Occipital lobe (tissue), 2 donors: ENCODE measurements around the gene EDIL3. TPM values are rescaled to one million over a fixed set of nuclear protein-coding genes. Genes with fewer than 3 reads are reported as not detected.

ENCODE experiments used
- DNase-seq: peaks from one replicate; lab custom pipeline; 2025; lab: John Stamatoyannopoulos, UW
- total RNA-seq: library from RNA; depleted of rRNA; stranded (reverse); fragments of >200 nt; gene quantifications from one replicate; pipeline ENCODE4 v1.2.3, GENCODE V29; 2014

The EDIL3 gene
- total RNA-seq, 1 donor from 2014 or later, result 78.0 TPM

- DNase-seq, result no peak
These were observed 411.8 kb downstream of the EDIL3 start for GRCh38 chr5:83972909-83973308.

DNA sequence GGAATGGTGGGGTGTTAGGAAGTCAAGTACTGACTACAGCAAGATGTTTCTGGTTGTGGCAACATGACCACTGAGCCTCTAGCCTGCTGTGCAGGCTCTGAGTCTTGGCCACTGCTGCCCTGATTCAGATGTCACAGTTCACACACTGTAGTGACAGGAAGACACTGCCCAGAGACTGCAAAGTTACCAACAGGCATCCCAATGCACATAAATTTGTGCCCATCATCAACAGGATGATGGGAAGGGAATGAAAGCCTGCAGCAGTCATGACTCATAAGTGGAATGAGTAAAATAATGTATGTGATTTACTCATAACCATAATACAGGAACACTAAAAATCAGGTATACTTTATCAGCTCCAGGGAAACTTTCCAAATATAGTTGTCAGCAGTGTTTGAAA, 412.4 kb downstream of the EDIL3 start:
- DNase-seq, result no peak

DNA sequence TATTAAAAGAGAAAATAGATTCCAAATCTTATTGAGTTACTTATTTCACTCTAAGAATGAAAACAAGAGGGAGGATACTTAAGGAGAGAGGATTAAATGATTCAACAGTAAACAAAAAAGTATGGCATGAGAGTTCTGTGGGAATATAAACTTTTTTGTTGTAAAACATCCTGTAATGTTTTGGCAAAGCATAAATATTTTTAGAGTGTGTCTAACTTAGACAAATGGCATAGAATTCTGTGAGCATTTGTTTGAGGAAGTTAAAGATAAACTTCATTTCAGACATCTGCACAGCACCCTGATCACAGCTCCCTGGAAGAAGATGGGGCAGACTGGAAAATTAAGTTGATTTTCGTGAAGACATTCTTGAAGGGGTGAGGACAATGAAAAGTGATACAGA, 417.3 kb downstream of the EDIL3 start:
- DNase-seq, result no peak

GRCh38 chr5:83965441-83965840, 419.2 kb downstream of the EDIL3 start:
- no peak for DNase-seq

DNA sequence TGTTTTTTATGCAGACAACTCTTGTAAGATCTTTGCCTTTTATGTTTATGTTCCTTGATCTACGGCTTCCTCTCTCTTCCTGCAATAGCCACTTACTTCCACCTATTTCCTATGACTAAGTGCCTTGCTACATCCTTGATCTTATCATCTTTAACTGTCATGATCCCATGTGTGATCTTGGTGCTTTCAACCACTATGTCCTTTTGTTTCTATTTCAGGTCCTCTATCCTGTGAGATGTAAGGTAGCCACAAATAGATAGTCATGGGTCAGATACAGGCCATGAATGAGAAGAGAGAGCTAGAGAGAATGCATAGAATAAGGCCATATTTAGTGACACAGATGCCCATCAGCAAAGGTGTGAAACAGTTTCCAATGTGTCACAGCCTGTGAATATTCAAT, 420.4 kb downstream of the EDIL3 start:
- no peak for DNase-seq

- DNase-seq, result no peak
These were observed 427.5 kb downstream of the EDIL3 start for GRCh38 chr5:83957188-83957587.

GRCh38 chr5:83956386-83956785, 428.3 kb downstream of the EDIL3 start:
- DNase-seq, result no peak

- no peak for DNase-seq
These were observed 428.8 kb downstream of the EDIL3 start for GRCh38 chr5:83955916-83956315.

- DNase-seq, result no peak
These were observed 436.9 kb downstream of the EDIL3 start for GRCh38 chr5:83947763-83948162.

DNA sequence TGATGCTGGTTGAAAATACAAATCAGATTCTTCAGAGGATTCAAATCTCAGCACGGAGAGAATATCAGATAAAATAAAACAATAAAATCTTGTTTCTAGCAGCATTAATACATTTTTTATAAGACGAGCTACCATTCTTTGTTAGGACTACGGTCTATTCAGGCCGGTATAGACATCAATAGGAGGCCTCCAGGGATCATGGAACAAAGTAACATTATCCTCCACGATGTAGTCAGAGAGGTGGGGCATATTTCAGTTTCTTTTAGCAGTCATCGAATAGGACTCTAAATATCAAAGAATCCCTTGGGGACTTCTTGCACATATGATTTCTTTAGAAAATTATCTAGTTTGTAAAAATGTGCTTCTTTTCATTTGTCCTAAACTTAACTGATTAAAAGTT, 438.2 kb downstream of the EDIL3 start:
- DNase-seq, result no peak

- no peak for DNase-seq
These were observed 442.5 kb downstream of the EDIL3 start for GRCh38 chr5:83942155-83942554.

GRCh38 chr5:83937837-83938236, 446.8 kb downstream of the EDIL3 start:
- no peak for DNase-seq

- DNase-seq, result no peak
These were observed 452.7 kb downstream of the EDIL3 start for GRCh38 chr5:83931969-83932368.

- DNase-seq, result peak; percentile 34
These were observed 457.4 kb downstream of the EDIL3 start for GRCh38 chr5:83927140-83927733.

GRCh38 chr5:83925955-83926337, 458.7 kb downstream of the EDIL3 start:
- no peak for DNase-seq

DNA sequence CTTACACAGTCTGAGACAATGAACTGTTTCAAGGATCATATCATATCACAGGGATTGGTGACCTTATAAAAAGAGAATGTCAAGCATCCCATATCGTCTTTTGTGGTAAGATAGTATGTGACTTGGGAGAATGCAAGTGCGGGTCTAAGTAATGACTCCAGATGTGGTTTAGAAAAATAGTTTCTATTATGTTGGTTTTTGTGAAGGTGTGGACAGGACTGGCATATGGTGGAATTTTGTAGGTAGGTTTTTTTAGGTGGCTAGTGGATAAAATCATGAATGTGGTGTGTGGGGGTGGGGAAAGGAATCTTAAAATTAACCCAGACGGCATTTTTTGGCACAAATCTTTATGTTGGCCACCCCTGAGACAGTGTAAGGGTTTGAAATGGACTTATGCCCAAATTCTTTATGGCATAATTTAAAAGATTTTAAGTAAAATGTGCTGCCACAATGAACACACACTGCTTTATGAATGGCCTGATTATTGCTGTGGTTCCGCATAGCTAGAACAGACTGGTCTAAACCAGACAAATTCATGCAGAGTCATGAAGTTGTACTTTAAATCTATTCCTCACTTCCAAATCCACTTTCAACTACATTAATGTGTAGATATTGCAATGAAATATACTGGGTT, 459.2 kb downstream of the EDIL3 start:
- DNase-seq, result no peak

DNA sequence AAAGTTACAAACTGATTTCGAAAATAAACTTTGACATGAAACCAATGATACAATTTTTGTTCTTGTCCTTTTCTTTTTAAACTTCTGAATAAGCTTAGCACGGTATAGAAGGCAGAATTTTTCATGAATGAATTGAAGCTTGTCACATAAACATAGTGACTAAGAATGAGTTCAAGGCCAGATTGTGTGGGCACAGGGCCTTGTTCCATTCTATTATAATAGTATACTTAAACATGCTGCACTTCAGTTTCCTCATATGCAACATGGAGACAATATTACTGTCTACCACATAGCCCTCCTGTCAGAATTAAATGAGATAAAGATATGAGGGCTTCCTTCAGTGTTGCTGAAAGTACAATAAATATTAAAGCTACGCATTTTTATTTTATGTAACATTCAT, 459.8 kb downstream of the EDIL3 start:
- no peak for DNase-seq

DNA sequence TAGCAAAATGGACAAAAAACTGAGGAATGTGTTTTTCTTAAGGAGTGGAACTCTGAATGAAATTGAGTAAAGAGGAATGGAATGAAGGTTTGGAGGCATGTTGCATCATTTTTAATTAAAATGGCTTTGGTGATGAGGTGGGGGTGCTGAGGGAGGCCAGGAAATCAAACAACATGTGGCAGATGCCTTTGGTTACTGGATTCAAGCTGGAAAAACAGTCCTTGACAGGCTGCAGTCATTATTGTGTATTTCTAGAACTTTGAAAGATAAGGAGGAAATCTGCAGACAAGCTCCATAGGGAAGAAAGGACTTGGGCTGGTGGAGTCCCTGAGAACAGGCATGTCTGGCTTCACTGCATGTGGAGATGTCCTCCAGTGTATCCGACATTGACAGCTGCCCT, 460.5 kb downstream of the EDIL3 start:
- no peak for DNase-seq

DNA sequence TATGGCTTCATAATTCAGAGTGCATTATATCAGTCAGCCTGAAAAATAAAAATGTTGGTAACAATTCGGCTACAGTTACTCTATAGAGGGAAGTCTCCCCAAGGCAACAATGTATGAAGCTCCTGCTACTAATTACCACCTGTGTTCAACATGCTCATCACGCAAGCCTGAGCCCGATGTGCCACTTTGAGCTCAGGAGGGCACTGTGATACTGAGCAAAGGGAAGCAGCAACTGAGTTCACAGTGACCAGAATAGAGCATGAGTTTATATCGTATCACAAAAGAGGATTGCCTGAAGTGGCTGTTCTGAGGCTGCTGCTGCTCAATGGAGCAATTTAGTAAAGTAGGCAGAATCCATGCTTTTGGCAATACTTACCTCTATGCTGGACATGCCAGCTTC, 462.0 kb downstream of the EDIL3 start:
- DNase-seq, result peak; percentile 18

GRCh38 chr5:83921666-83922193, 462.9 kb downstream of the EDIL3 start:
- no peak for DNase-seq

DNA sequence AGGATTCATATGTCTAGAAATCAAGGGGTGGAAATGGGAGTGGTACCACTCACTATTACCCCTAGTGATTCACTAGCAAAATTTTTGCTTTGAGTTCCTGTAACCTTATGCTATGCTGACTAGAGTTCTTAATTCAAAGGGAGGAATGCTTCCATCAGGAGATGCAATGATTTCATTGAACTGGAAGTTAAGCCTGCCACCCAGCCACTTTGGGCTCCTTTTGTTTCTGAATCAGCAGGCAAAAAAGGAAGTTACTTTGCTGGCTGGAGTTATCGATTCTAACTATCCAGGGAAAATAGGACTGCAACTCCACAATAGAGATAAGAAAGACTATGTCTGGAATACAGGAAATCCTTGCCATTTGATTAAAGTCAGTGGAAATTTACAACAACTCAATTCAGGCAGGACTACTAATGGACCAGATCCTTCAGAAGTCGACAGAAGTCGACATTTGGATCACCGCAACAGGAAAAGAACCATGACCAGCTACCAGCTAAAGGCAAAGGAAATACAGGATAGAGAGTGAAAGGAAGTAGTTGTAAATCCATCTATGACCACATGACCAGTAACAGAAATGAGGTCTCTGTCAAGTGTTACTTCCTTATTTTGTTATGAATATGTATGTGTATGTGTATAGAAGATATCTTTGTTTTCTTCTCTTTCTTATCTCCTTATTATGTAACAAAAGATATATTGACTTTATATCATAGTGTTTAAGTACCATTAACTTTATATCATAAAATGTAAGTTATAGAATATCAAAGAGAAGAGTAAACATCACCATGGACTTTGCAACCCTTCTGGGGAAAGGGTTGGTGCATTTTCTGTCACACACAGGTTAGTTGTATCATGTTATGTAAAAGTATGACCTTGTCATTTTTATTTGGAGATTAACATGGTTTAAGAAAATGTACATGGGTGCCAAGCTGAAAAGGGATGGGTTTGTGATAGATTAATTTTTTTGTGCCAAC, 465.3 kb downstream of the EDIL3 start:
- DNase-seq, result no peak

- DNase-seq, result no peak
These were observed 467.3 kb downstream of the EDIL3 start for GRCh38 chr5:83917261-83917908.
